Heart left ventricle (tissue), 16 donors: Measurements from ENCODE around the gene NKX3-2. TPM values are rescaled to one million over a fixed set of nuclear protein-coding genes. Genes with fewer than 3 reads are reported as not detected.
"Not testable (repeated sequence)": the region's sequence is repeated elsewhere in the genome, so short reads cannot be mapped to it uniquely, and the experiment has no call there.

Experiments
- ATAC-seq, 4 donors: fragments of 200-7000 bp; cut with Tn5 transposase; one replicate each; pipeline ENCODE4 v1.9.1; 2020 to 2022; ENCODE audit warnings: moderate library complexity in 4 of 4, mild to moderate bottlenecking in 3 of 4, moderate number of reproducible peaks in 1 of 4
- DNase-seq, 5 donors: peaks; one replicate each; pipeline ENCODE4 v3.0.0-alpha.2; 2020
- H3K27ac ChIP-seq, 12 donors: fragments of 200-600 bp; sonication (generic) in 4 of 12; one replicate each; pipeline versions ENCODE4 v1.5.0 to v1.8.0; 2016 to 2022; ENCODE audit warnings: mild to moderate bottlenecking in 2 of 12
- H3K27me3 ChIP-seq, 9 donors: fragments of 200-600 bp; sonication (generic) in 2 of 9; one replicate each; pipeline versions ENCODE4 v1.5.1 to v1.8.0; 2016 to 2022; ENCODE audit warnings: mild to moderate bottlenecking in 3 of 9
- H3K36me3 ChIP-seq, 9 donors: fragments of 200-600 bp; sonication (generic) in 2 of 9; one replicate each; pipeline versions ENCODE4 v1.5.0 to v1.8.0; 2018 to 2022; ENCODE audit warnings: mild to moderate bottlenecking in 2 of 9
- H3K4me1 ChIP-seq, 12 donors: fragments of 200-600 bp; sonication (generic) in 4 of 12; one replicate each; pipeline versions ENCODE4 v1.5.0 to v1.8.0; 2016 to 2022; ENCODE audit warnings: mild to moderate bottlenecking in 3 of 12
- H3K4me3 ChIP-seq, 12 donors: fragments of 200-600 bp; sonication (generic) in 4 of 12; one replicate each; pipeline versions ENCODE4 v1.5.0 to v1.8.0; 2017 to 2022; ENCODE audit warnings: mild to moderate bottlenecking in 9 of 12, moderate library complexity in 4 of 12
- H3K9me3 ChIP-seq, 12 donors: fragments of 200-600 bp; sonication (generic) in 4 of 12; one replicate each; pipeline versions ENCODE4 v1.5.0 to v1.8.0; 2016 to 2022; ENCODE audit warnings: mild to moderate bottlenecking in 1 of 12
- POLR2A ChIP-seq, 2 donors: fragments of 450-650 bp; IDR thresholded peaks; one replicate each; pipeline ENCODE4 v1.6.1; 2017; ENCODE audit warnings: antibody characterized with exemption in 2 of 2, mild to moderate bottlenecking in 2 of 2, moderate library complexity in 2 of 2
- WGBS, 4 donors: extraction: QIAGEN DNeasy Blood & Tissue Kit in 2 of 4; methylation state at CpG; one replicate each; pipeline versions ENCODE4 v1.1.5 to v1.1.7; 2013 to 2018; 5-methylcytosine and 5-hydroxymethylcytosine counted together
- intact Hi-C, 10 donors: fragments of 100-400 bp; cut with DNase I; formaldehyde crosslinking; loops; one replicate each; pipeline versions ENCODE4 v1.11.1 to v1.14.2; 2022
- polyA plus RNA-seq, 2 donors: library from polyadenylated mRNA; stranded (reverse); fragments of 200-250 nt; gene quantifications; one replicate each; pipeline ENCODE4 v1.2.3, GENCODE V29; 2013
- total RNA-seq, 9 donors: library from RNA; depleted of rRNA in 2 of 9; stranded (reverse); fragments of >200 nt in 2 of 9; fragmentation: NEBNext Ultra II Directional in 3 of 9; extraction: Animal tissue kit (Norgen Biotek cat#: 25700) in 3 of 9; gene quantifications; one replicate each; pipeline versions ENCODE4 v1.1.0 to v1.2.4, GENCODE V29; 2016 to 2023
- TF ChIP-seq, protein P1 (sequence below), 12 donors: fragments of 200-600 bp; sonication (generic) in 4 of 12; IDR thresholded peaks; one replicate each; pipeline versions ENCODE4 v1.5.0 to v1.8.0; 2018 to 2022; ENCODE audit warnings: antibody characterized with exemption in 12 of 12, mild to moderate bottlenecking in 5 of 12
- donor health status: ischemic (EF 13 %, LVEDD 7.1; RV severe dilation, severe dysfunction).
- donor health status: healthy with polysubstance abuse.
- donor health status: DM: no; HTN: yes; CAD: no.
- donor health status: DM: no; HTN: no; CAD: no.
- donor health status: ischemic (EF 25% LVEDD 6.9; RV normal size, moderate dysfunction).
- donor health status: ischemic (EF 25% LVEDD 5.7; RV mildly dilated, moderate dysfunction).
- donor health status: healthy.
- donor health status: DM: yes; HTN: yes; CAD: no.
- donor health status: ischemic (EF 35%, LVEDD 5.7; RV mildly dilated, moderate dysfunction).
- donor health status: nonischemic (EF 11% LVEDD 7.7; RV severe dilation, severe dysfunction).
- donor health status: DM: yes; HTN: yes; CAD: no.
- donor health status: PGD.
- donor health status: ischemic (EF 29% LVEDD 5.4; RV normal size, mild dysfunction).
- donor health status: nonischemic (EF 23%, LVEDD 6.1; RV moderate dilation, normal function).

The NKX3-2 gene
- total and polyA plus RNA-seq, 11 donors = 0.11 to 0.25 (median 0.16) TPM; not detected in 8

DNA sequence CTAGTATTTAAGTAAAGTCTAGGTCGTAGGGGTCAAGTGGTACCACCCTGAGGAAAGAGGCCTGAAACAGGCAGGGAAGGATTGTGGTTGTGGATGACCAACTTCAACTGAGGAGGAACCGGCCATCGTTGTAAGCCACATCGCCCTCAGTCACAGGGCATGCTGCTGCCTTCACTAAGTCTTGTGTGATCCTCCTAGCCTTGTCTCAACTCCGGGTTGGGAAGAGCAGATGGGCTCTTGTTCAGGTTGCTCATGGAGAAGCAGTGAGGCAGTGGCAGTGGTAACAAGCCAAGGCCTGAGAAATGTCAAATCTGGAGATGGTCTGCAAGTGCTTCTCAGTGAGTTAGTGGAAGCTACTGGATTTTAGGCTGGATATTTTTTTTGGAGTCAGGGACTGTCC is 22.8 kb upstream of the NKX3-2 start:
- 89 to 97% (median 95%) methylated on average over 4 to 5 of the region's 5 CpGs for WGBS, 4 donors
- H3K27ac ChIP-seq = no peak overlapping the region
- no peaks in the 10 kb centered on the region for H3K4me1 ChIP-seq
- H3K36me3 ChIP-seq = peaks cover 0 to 58% (median 49%) of the 10 kb centered on the region in 9 donors
- TF ChIP-seq, protein P1, sequence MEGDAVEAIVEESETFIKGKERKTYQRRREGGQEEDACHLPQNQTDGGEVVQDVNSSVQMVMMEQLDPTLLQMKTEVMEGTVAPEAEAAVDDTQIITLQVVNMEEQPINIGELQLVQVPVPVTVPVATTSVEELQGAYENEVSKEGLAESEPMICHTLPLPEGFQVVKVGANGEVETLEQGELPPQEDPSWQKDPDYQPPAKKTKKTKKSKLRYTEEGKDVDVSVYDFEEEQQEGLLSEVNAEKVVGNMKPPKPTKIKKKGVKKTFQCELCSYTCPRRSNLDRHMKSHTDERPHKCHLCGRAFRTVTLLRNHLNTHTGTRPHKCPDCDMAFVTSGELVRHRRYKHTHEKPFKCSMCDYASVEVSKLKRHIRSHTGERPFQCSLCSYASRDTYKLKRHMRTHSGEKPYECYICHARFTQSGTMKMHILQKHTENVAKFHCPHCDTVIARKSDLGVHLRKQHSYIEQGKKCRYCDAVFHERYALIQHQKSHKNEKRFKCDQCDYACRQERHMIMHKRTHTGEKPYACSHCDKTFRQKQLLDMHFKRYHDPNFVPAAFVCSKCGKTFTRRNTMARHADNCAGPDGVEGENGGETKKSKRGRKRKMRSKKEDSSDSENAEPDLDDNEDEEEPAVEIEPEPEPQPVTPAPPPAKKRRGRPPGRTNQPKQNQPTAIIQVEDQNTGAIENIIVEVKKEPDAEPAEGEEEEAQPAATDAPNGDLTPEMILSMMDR (IDR thresholded peaks at IDR 0.05) = no peak
- no peak for TF ChIP-seq POLR2A (IDR thresholded peaks at IDR 0.05)
- ATAC-seq (no peak), DNase-seq (no peak)
- no peak overlapping the region for H3K4me3 ChIP-seq
- no peaks in the 10 kb centered on the region for H3K27me3 ChIP-seq
- peaks cover 0 to 5% (median 0%) of the 10 kb centered on the region in 12 donors for H3K9me3 ChIP-seq
- intact Hi-C loops = no loop called here

DNA sequence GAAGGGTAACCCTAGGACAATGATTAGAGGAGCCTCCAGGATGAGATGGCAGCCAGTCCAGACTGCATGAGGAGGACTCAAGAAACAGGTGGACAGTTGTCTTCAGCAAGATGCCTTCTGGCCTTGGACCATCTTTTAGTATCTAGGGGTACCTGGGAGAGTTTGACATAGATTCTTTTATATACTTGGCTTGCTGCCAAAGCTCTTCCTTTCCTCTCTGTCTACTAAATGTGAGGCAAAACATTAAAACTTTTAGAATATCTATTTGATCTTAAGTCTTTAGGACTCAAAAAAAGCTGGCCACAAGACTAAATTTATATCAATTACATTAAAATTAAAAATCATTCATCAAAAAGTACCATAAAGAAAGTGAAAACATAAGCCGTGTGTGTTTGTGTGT is 18.6 kb upstream of the NKX3-2 start:
- Histone ChIP-seq H3K36me3 (peaks cover 0 to 15% (median 7%) of the 10 kb centered on the region in 9 donors), H3K27me3 (no peaks in the 10 kb centered on the region), H3K27ac (no peak overlapping the region), H3K4me3 (no peak overlapping the region), H3K4me1 (no peaks in the 10 kb centered on the region), H3K9me3 (peaks cover 0 to 5% (median 0%) of the 10 kb centered on the region in 12 donors)
- intact Hi-C loops = no loop called here
- ATAC-seq (no peak), DNase-seq (no peak)
- TF ChIP-seq, protein P1 (IDR thresholded peaks at IDR 0.05) = no peak
- TF ChIP-seq POLR2A (IDR thresholded peaks at IDR 0.05) = no peak
- 85 to 97% (median 89%) methylated on average over 1 of the region's 1 CpG for WGBS, 4 donors

DNA sequence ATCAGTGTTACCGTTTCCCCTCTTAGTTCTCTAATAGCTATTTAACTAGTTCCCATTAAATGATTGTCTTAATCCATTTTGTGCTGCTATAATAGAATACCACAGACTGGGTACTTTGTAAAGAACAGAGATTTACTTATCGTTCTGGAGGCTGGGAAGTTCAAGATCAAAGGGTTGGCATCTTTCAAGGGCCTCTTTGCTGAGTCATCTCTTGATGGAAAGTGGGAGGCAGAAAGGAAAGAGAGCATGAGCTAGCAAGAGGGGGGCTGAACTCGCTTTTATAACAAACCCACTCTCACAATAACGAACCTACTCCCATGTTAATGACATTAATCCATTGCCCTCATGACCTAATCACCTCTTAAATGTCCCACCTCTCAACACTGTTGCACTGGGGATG is 17.4 kb upstream of the NKX3-2 start:
- intact Hi-C loops = no loop called here
- Histone ChIP-seq H3K27ac (no peak overlapping the region), H3K9me3 (peaks cover 0 to 5% (median 0%) of the 10 kb centered on the region in 12 donors), H3K4me1 (no peaks in the 10 kb centered on the region), H3K36me3 (peaks cover 0 to 7% (median 3%) of the 10 kb centered on the region in 9 donors), H3K27me3 (peaks cover 0 to 5% (median 0%) of the 10 kb centered on the region in 9 donors), H3K4me3 (no peak overlapping the region)
- 67 to 76% (median 73%) methylated on average over 4 of the region's 4 CpGs for WGBS, 4 donors
- ATAC-seq (no peak), DNase-seq (no peak)
- TF ChIP-seq, protein P1 (IDR thresholded peaks at IDR 0.05) = no peak
- no peak for TF ChIP-seq POLR2A (IDR thresholded peaks at IDR 0.05)

DNA sequence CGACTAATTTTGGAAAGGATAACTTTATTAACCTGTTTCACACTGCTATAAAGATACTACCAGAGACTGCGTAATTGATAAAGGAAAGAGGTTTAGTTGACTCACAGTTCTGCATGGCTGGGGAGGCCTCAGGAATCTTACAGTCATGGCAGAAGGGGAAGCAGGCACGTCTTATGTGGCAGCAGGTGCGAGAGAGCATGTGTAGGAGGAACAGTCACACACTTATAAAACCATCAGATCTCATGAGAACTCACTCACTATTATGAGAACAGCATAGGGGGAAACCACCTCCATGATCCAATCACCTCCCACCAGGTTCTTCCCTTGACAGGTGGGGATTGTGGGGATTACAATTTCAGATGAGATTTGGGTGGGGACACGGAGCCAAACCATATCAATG is 15.8 kb upstream of the NKX3-2 start:
- H3K4me1 ChIP-seq, DNase-seq, H3K4me3 ChIP-seq, H3K27me3 ChIP-seq, intact Hi-C loops, H3K36me3 ChIP-seq, H3K27ac ChIP-seq, ATAC-seq, H3K9me3 ChIP-seq: not testable (repeated sequence)
- 62 to 68% (median 67%) methylated on average over 5 of the region's 5 CpGs for WGBS, 4 donors

DNA sequence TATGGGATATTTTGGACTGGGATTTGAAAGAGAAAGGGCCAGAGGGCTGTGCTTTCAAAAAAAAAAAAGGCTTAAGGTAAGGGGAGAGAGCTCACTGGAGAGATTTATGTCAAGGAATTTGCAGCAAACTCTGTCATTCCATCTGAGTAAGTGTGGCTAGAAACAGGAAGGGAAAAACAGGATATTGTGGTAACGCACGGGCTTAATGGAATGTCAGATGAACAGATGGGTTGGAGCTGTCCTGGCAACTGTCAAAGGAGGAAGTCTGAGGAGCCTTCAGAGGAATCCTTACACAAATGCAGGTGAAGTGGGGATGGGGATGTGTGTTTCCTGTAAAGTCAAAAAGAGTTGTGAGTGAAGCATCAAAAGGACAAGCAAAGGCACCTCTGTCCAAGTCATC is 15.1 kb upstream of the NKX3-2 start:
- H3K4me3 ChIP-seq = no peak overlapping the region
- H3K27ac ChIP-seq = no peak overlapping the region
- TF ChIP-seq, protein P1 (IDR thresholded peaks at IDR 0.05) = no peak
- no peak for TF ChIP-seq POLR2A (IDR thresholded peaks at IDR 0.05)
- H3K4me1 ChIP-seq = no peaks in the 10 kb centered on the region
- peaks cover 0 to 5% (median 0%) of the 10 kb centered on the region in 12 donors for H3K9me3 ChIP-seq
- H3K27me3 ChIP-seq = peaks cover 0 to 7% (median 0%) of the 10 kb centered on the region in 9 donors
- DNase-seq = no peak
- WGBS, 4 donors = 24 to 50% (median 39%) methylated on average over 2 of the region's 2 CpGs
- no peaks in the 10 kb centered on the region for H3K36me3 ChIP-seq
- intact Hi-C loops = no loop called here
- no peak for ATAC-seq
